PC-3 (cell line): ENCODE measurements around the gene CYFIP2. TPM values are rescaled to one million over a fixed set of nuclear protein-coding genes. Genes with fewer than 3 reads are reported as not detected.

Experiments used
- ATAC-seq: fragments of 200-7000 bp; cut with Tn5 transposase; 2 replicates; pipeline ENCODE4 v1.9.1; 2020; ENCODE audit warnings: mild to moderate bottlenecking, moderate library complexity
- BruUV-seq: library from RNA; stranded (reverse); fragments of 400-500 nt; replicated peaks from 2 replicates; lab custom pipeline; 2021; lab: Mats Ljungman, UMichigan
- CTCF ChIA-PET: fragments of 300-600 bp; sonication (Branson Sonifier 250); formaldehyde crosslinking; loops from one replicate; lab custom pipeline; 2022; ENCODE audit warnings: antibody characterized with exemption; lab: Charles Lee
- POLR2A ChIA-PET: fragments of 300-600 bp; sonication (Branson Sonifier 250); formaldehyde crosslinking; loops from one replicate; lab custom pipeline; 2022; ENCODE audit warnings: antibody characterized with exemption; ENCODE audit not compliant: unreplicated experiment; lab: Charles Lee
- DNase-seq: peaks from one replicate; pipeline ENCODE4 v3.0.0-alpha.2; 2015
- H2AFZ ChIP-seq: fragments of 300-600 bp; sonication (generic); 2 replicates; pipeline ENCODE4 v1.6.0; 2016; ENCODE audit warnings: antibody characterized with exemption, low read length
- H3F3A ChIP-seq: fragments of 300-600 bp; sonication (generic); one replicate; pipeline ENCODE4 v1.6.0; 2017; ENCODE audit warnings: antibody characterized with exemption, low read length, control low read depth, mild to moderate bottlenecking; ENCODE audit not compliant: unreplicated experiment
- H3K27ac ChIP-seq: fragments of 300-600 bp; sonication (generic); 2 replicates; pipeline ENCODE4 v1.5.1; 2016; ENCODE audit warnings: mild to moderate bottlenecking, low read length
- H3K27me3 ChIP-seq: fragments of 300-600 bp; sonication (generic); 2 replicates; pipeline ENCODE4 v1.6.1; 2016; ENCODE audit warnings: low read length, mixed read lengths
- H3K36me3 ChIP-seq: fragments of 300-600 bp; sonication (generic); 2 replicates; pipeline ENCODE4 v1.6.1; 2016; ENCODE audit warnings: low read depth, mixed run types, low read length, mixed read lengths
- H3K4me1 ChIP-seq: fragments of 300-600 bp; sonication (generic); 2 replicates; pipeline ENCODE4 v1.5.1; 2016; ENCODE audit warnings: low read length; ENCODE audit not compliant: insufficient read depth
- H3K4me2 ChIP-seq: fragments of 300-600 bp; sonication (generic); 2 replicates; pipeline ENCODE4 v1.6.0; 2016; ENCODE audit warnings: low read length
- H3K4me3 ChIP-seq: fragments of 300-600 bp; sonication (generic); 2 replicates; pipeline ENCODE4 v1.5.1; 2016; ENCODE audit warnings: mild to moderate bottlenecking, low read length, mixed read lengths
- H3K79me2 ChIP-seq: fragments of 300-600 bp; sonication (generic); 2 replicates; pipeline ENCODE4 v1.6.1; 2017; ENCODE audit warnings: low read length, mixed read lengths
- H3K9ac ChIP-seq: fragments of 300-600 bp; sonication (generic); 2 replicates; pipeline ENCODE4 v1.6.0; 2016; ENCODE audit warnings: mild to moderate bottlenecking, low read length
- H3K9me2 ChIP-seq: fragments of 300-600 bp; sonication (generic); replicated peaks from 2 replicates; pipeline ENCODE4 v1.6.1; 2016; ENCODE audit warnings: mixed run types, low read length, mixed read lengths
- H3K9me3 ChIP-seq: fragments of 300-600 bp; sonication (generic); 2 replicates; pipeline ENCODE4 v1.6.1; 2016; ENCODE audit warnings: low read length, mixed read lengths
- H4K20me1 ChIP-seq: fragments of 300-600 bp; sonication (generic); 2 replicates; pipeline ENCODE4 v1.6.1; 2016; ENCODE audit warnings: low read length, mixed read lengths
- CTCF ChIP-seq: fragments of 300-600 bp; sonication (generic); conservative IDR thresholded peaks from 2 replicates; pipeline ENCODE4 v1.5.1; 2017; ENCODE audit warnings: antibody characterized with exemption, low read depth, mild to moderate bottlenecking, low read length
- EZH2 ChIP-seq: fragments of 300-600 bp; sonication (generic); IDR thresholded peaks from one replicate; pipeline ENCODE4 v1.6.1; 2017; ENCODE audit warnings: antibody characterized with exemption, mild to moderate bottlenecking, low read length; ENCODE audit not compliant: unreplicated experiment
- EZH2phosphoT487 ChIP-seq: fragments of 300-600 bp; sonication (generic); IDR thresholded peaks from 2 replicates; pipeline ENCODE4 v1.6.1; 2018; ENCODE audit warnings: mild to moderate bottlenecking, antibody characterized with exemption, low read length, borderline replicate concordance
- intact Hi-C: fragments of 100-400 bp; cut with micrococcal nuclease; formaldehyde crosslinking; loops from 2 replicates; pipeline ENCODE4 v1.9.0; 2023
- total RNA-seq: library from RNA; depleted of rRNA; stranded (reverse); fragments of >200 nt; gene quantifications from 2 replicates; pipeline ENCODE4 v1.2.3, GENCODE V29; 2014

The CYFIP2 gene
- total RNA-seq, 1 experiment from 2014 or later: 36.0 TPM

GRCh38 chr5:157301066-157301465 lies 35.1 kb downstream of the CYFIP2 start:
- TF ChIP-seq EZH2 (no peak), EZH2phosphoT487 (no peak), CTCF (no peak)
- Histone ChIP-seq H4K20me1 (no peaks in the 10 kb centered on the region), H3K27ac (no peak overlapping the region), H3K9ac (no peak overlapping the region), H2AFZ (no peak overlapping the region), H3K36me3 (no peaks in the 10 kb centered on the region), H3K27me3 (no peaks in the 10 kb centered on the region), H3F3A (no peaks in the 10 kb centered on the region), H3K79me2 (no peaks in the 10 kb centered on the region), H3K4me2 (no peak overlapping the region), H3K4me1 (no peaks in the 10 kb centered on the region), H3K9me3 (no peaks in the 10 kb centered on the region), H3K9me2 (no peaks in the 10 kb centered on the region), H3K4me3 (no peak overlapping the region)
- POLR2A ChIA-PET: no interaction called here
- no TSS peak for BruUV-seq
- CTCF ChIA-PET: no interaction called here
- intact Hi-C loops: loop anchor here (5.0 kb wide), 1 partner anchor 624 kb away; no protein-coding TSS in a partner anchor
- ATAC-seq (no peak), DNase-seq (no peak)

GRCh38 chr5:157303023-157303422 lies 37.1 kb downstream of the CYFIP2 start:
- no peaks in the 10 kb centered on the region for H3K9me3 ChIP-seq
- intact Hi-C loops: loop anchor here (5.0 kb wide), 1 partner anchor 626 kb away; no protein-coding TSS in a partner anchor
- ATAC-seq (no peak), DNase-seq (no peak)
- ChIA-PET CTCF (no interaction called here), POLR2A (no interaction called here)
- BruUV-seq: no TSS peak
- H3K36me3 ChIP-seq: no peaks in the 10 kb centered on the region
- TF ChIP-seq EZH2phosphoT487 (no peak), CTCF (no peak)
- no peaks in the 10 kb centered on the region for H3K79me2 ChIP-seq
- H2AFZ ChIP-seq: no peak overlapping the region
- H4K20me1 ChIP-seq: no peaks in the 10 kb centered on the region
- H3F3A ChIP-seq: no peaks in the 10 kb centered on the region
- H3K4me2 ChIP-seq: no peak overlapping the region
- no peak overlapping the region for H3K4me3 ChIP-seq
- no peaks in the 10 kb centered on the region for H3K9me2 ChIP-seq
- no peaks in the 10 kb centered on the region for H3K4me1 ChIP-seq
- no peaks in the 10 kb centered on the region for H3K27me3 ChIP-seq
- no peak overlapping the region for H3K27ac ChIP-seq
- no peak overlapping the region for H3K9ac ChIP-seq

GRCh38 chr5:157303667-157304327 lies 37.9 kb downstream of the CYFIP2 start:
- no peaks in the 10 kb centered on the region for H3K79me2 ChIP-seq
- no TSS peak for BruUV-seq
- no peaks in the 10 kb centered on the region for H3K4me1 ChIP-seq
- no peaks in the 10 kb centered on the region for H3K9me2 ChIP-seq
- H2AFZ ChIP-seq: no peak overlapping the region
- intact Hi-C loops: loop anchor here (5.0 kb wide), 1 partner anchor 626 kb away; no protein-coding TSS in a partner anchor
- H3K9me3 ChIP-seq: no peaks in the 10 kb centered on the region
- H3K9ac ChIP-seq: no peak overlapping the region
- no peak overlapping the region for H3K27ac ChIP-seq
- H3K27me3 ChIP-seq: no peaks in the 10 kb centered on the region
- POLR2A ChIA-PET: no interaction called here
- no peaks in the 10 kb centered on the region for H3F3A ChIP-seq
- no peak overlapping the region for H3K4me2 ChIP-seq
- ATAC-seq (peak; percentile 60), DNase-seq (peak; percentile 57)
- TF ChIP-seq CTCF (peak; percentile 83), EZH2phosphoT487 (no peak), EZH2 (no peak)
- CTCF ChIA-PET: interaction anchor here (0.6 to 1.3 kb wide), 3 partner anchors 25 to 43 kb away, joined by 3 read pairs; no protein-coding TSS in a partner anchor
- H3K4me3 ChIP-seq: no peak overlapping the region
- no peaks in the 10 kb centered on the region for H4K20me1 ChIP-seq
- H3K36me3 ChIP-seq: no peaks in the 10 kb centered on the region
